Measurements from ENCODE around the gene DDIT4. TPM values are rescaled to one million over a fixed set of nuclear protein-coding genes. Genes with fewer than 3 reads are reported as not detected.
A peak's percentile ranks its signal among the peaks of the same experiment; 100 is the strongest.
"Not testable (repeated sequence)": the region's sequence is repeated elsewhere in the genome, so short reads cannot be mapped to it uniquely, and the experiment has no call there.

Gene DDIT4
- total and polyA plus RNA-seq, 3 experiments from 2014 or later = 144 to 183 (median 156) TPM

DNA sequence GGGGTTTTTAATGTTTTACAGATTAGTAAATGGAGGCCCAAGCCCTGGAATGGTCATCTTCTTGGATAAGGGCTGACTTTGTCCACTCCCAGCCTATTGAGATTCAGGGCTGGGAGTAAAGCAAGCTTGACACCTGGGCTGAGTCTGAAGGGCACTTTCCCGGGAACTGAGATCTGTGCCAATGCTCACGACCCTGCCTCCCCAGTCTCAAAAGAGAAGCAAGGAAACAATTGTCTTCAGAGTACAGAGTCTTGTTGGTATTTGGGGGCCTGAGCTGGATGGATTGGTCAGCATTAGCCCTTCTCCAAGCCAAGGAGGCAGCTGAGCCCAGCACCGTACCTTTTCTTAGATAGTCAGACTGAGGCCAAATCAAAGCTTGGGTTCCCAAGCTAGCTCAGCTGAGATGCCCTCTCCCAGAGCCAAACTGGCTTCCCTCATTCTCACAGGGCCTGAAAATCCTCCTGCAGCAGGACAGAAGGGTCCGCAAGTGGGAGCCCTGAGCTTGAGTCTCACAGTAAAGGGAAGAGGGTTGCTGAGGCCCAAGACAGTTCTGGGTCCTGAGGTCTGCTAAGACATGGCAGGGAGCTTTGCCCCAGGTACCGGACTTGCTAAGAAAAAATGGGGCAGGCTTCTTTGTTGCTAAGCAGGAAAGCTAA, 3.7 kb downstream of the DDIT4 start:
- H3K36me3 Mint-ChIP-seq = peaks cover 3 to 29% (median 5%) of the 10 kb centered on the region in 3 donors
- H3K4me1 Mint-ChIP-seq = peaks cover 24 to 41% (median 41%) of the 10 kb centered on the region in 3 donors
- peak overlapping the region; percentile 3 to 96 (median 90) for H3K27ac Mint-ChIP-seq
- Histone ChIP-seq H3K27me3 (ENCODE audit: insufficient read depth, low read length, poor library complexity, severe bottlenecking) (no peaks in the 10 kb centered on the region), H3K4me3 (ENCODE audit: low read length) (no peak overlapping the region), H3K4me1 (ENCODE audit: insufficient read depth, low read length) (peaks cover 28% of the 10 kb centered on the region), H3K9me3 (ENCODE audit: low read length) (no peaks in the 10 kb centered on the region), H3K27ac (ENCODE audit: low read depth, low read length) (peak overlapping the region; percentile 5), H3K36me3 (ENCODE audit: insufficient read depth, low read length) (peaks cover 15% of the 10 kb centered on the region)
- CTCF ChIA-PET = interaction anchor here (1.0 to 6.5 kb wide), 3 partner anchors 43 to 60 kb away, joined by 3 to 88 read pairs (median 5); no protein-coding TSS in a partner anchor
- H3K27me3 Mint-ChIP-seq = no peaks in the 10 kb centered on the region
- no peak for DNase-seq
- H3K9me3 Mint-ChIP-seq = no peaks in the 10 kb centered on the region
- H3K4me3 Mint-ChIP-seq = peak overlapping the region in 2 of 7 donors; percentile 27 to 98
- POLR2A ChIA-PET = interaction anchor here (0.6 to 0.9 kb wide), 2 partner anchors 17 to 20 kb away, joined by 3 read pairs; no protein-coding TSS in a partner anchor

DNA sequence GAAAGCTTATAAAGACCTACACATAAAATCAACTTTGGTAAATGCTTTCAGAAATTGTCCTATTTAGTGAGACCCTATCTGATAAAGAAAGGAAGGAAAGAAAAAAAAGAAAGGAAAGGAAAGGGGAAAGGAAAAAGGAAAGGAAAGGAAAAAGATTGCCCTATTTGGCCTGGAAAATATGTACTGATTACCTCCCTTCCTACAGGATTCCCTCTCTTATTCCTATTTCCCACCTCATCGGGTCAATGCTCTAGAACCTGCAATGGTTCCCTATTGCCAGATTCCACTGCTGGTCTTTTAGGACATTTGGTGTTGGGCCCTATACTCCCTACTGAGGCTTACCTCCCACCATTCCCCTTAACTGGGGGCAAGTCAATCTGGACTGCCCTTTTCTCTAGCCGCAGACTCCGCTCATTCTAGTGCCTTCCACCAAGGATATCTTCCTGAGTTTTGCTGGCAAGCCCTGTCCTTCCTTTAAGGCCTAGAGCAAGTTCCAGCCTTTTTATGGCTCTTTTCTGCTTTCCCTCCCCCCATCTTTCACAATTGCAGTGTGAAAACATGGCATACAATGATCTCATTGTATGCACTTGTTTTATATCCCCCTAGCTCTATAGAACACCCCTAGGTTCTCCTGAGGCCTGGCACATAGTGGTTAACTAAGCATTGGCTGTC, 4.4 kb downstream of the DDIT4 start:
- Histone ChIP-seq H3K27me3 (ENCODE audit: insufficient read depth, low read length, poor library complexity, severe bottlenecking) (no peaks in the 10 kb centered on the region), H3K36me3 (ENCODE audit: insufficient read depth, low read length) (peaks cover 15% of the 10 kb centered on the region), H3K27ac (ENCODE audit: low read depth, low read length) (no peak overlapping the region), H3K4me1 (ENCODE audit: insufficient read depth, low read length) (peaks cover 22% of the 10 kb centered on the region), H3K4me3 (ENCODE audit: low read length) (no peak overlapping the region), H3K9me3 (ENCODE audit: low read length) (no peaks in the 10 kb centered on the region)
- Mint-ChIP-seq H3K36me3 (peaks cover 3 to 29% (median 5%) of the 10 kb centered on the region in 3 donors), H3K27me3 (no peaks in the 10 kb centered on the region), H3K4me1 (peaks cover 22 to 38% (median 37%) of the 10 kb centered on the region in 3 donors), H3K27ac (peak overlapping the region in 7 of 8 donors; percentile 3 to 96 (median 69)), H3K4me3 (peak overlapping the region in 1 of 7 donors; percentile 98), H3K9me3 (no peaks in the 10 kb centered on the region)
- CTCF ChIA-PET = interaction anchor here (0.9 to 6.5 kb wide), 6 partner anchors 23 to 228 kb away, joined by 3 to 88 read pairs (median 4); no protein-coding TSS in a partner anchor
- no peak for DNase-seq
- POLR2A ChIA-PET = interaction anchor here (0.6 kb wide), 1 partner anchor 17 kb away, joined by 3 read pairs; no protein-coding TSS in a partner anchor

DNA sequence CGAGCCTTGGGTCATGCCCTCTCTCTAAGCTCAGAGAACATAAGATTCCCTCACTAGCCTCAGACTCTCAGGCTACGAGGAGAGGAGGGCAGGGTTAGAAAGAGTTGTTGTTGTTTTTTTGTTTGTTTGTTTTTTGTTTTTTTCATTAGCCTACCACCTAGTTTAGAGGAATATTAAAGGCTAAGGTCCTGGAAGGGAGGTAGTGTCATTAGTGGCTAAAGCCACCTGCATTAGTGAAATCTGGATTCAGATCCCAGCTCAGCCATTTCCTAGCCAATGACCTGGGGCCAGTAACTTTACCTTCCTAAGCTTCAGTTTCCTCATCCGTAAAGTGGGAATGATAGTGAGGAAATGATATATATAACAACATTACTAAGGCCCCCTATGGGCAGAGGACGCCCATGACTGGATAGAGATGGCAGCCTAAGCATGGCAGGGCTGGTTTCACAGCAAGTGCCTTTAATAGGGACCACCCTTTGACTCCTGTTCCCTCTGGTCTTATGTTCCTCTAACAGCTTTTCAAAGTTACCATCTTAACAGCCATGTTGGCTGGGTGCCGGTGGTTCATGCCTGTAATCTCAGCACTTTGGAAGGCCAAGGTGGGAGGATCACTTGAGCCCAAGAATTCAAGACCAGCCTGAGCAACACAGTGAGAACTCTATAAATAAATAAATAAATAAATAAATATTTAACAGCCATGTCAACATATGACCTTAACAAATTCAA, 5.1 kb downstream of the DDIT4 start:
- H3K27ac ChIP-seq (ENCODE audit: low read depth, low read length) = no peak overlapping the region
- Mint-ChIP-seq H3K27me3 (no peaks in the 10 kb centered on the region), H3K4me3 (peak overlapping the region in 1 of 7 donors; percentile 98), H3K9me3 (no peaks in the 10 kb centered on the region), H3K36me3 (peaks cover 3 to 25% (median 5%) of the 10 kb centered on the region in 3 donors), H3K4me1 (peaks cover 22 to 37% (median 35%) of the 10 kb centered on the region in 3 donors), H3K27ac (peak overlapping the region in 5 of 8 donors; percentile 3 to 96 (median 61))
- H3K36me3 ChIP-seq (ENCODE audit: insufficient read depth, low read length) = peaks cover 15% of the 10 kb centered on the region
- H3K4me3 ChIP-seq (ENCODE audit: low read length) = no peak overlapping the region
- POLR2A ChIA-PET = no interaction called here
- no peak for DNase-seq
- H3K27me3 ChIP-seq (ENCODE audit: insufficient read depth, low read length, poor library complexity, severe bottlenecking) = no peaks in the 10 kb centered on the region
- H3K4me1 ChIP-seq (ENCODE audit: insufficient read depth, low read length) = peaks cover 22% of the 10 kb centered on the region
- no peaks in the 10 kb centered on the region for H3K9me3 ChIP-seq (ENCODE audit: low read length)
- CTCF ChIA-PET = interaction anchor here (0.9 to 6.5 kb wide), 6 partner anchors 15 to 229 kb away, joined by 3 to 88 read pairs (median 4); no protein-coding TSS in a partner anchor

DNA sequence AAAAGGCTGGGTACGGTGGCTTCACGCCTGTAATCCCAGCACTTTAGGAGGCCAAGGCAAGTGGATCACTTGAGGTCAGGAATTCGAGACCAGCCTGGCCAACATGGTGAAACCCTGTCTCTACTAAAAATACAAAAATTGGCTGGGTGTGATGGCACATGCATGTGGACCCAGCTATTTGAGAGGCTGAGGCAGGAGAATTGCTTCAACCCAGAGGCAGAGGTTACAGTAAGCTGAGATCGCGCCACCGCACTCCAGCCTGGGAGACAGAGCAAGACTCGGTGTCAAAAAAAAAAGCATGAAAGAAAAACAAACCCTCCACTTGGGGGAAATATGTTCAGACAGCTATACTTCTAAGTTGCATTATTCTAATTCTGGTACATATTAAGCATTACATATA, 5.9 kb downstream of the DDIT4 start:
- peaks cover 24 to 40% (median 38%) of the 10 kb centered on the region in 3 donors for H3K4me1 Mint-ChIP-seq
- not testable (repeated sequence) for DNase-seq, H3K9me3 Mint-ChIP-seq

GRCh38 chr10:72283131-72283530, 9.4 kb downstream of the DDIT4 start:
- POLR2A ChIA-PET = no interaction called here
- no peaks in the 10 kb centered on the region for H3K9me3 ChIP-seq (ENCODE audit: low read length)
- H3K27ac Mint-ChIP-seq = peak overlapping the region in 3 of 8 donors; percentile 26 to 75 (median 63)
- H3K4me3 ChIP-seq (ENCODE audit: low read length) = no peak overlapping the region
- DNase-seq = no peak
- H3K27ac ChIP-seq (ENCODE audit: low read depth, low read length) = no peak overlapping the region
- no peaks in the 10 kb centered on the region for H3K27me3 ChIP-seq (ENCODE audit: insufficient read depth, low read length, poor library complexity, severe bottlenecking)
- H3K4me3 Mint-ChIP-seq = no peak overlapping the region
- CTCF ChIA-PET = interaction anchor here (1.1 to 6.0 kb wide), 2 partner anchors 9 to 44 kb away, joined by 3 to 33 read pairs; partner anchors contain the start of gene DDIT4
- no peaks in the 10 kb centered on the region for H3K36me3 ChIP-seq (ENCODE audit: insufficient read depth, low read length)
- H3K9me3 Mint-ChIP-seq = no peaks in the 10 kb centered on the region
- no peaks in the 10 kb centered on the region for H3K36me3 Mint-ChIP-seq
- H3K27me3 Mint-ChIP-seq = no peaks in the 10 kb centered on the region
- peaks cover 21 to 39% (median 34%) of the 10 kb centered on the region in 3 donors for H3K4me1 Mint-ChIP-seq
- peaks cover 23% of the 10 kb centered on the region for H3K4me1 ChIP-seq (ENCODE audit: insufficient read depth, low read length)

More for the DNA sequence above, 5.9 kb downstream of the DDIT4 start:
- CTCF ChIA-PET = interaction anchor here (0.9 to 3.1 kb wide), 5 partner anchors 9 to 59 kb away, joined by 3 to 15 read pairs (median 4); no protein-coding TSS in a partner anchor
- Histone ChIP-seq H3K4me1 (ENCODE audit: insufficient read depth, low read length) (peaks cover 22% of the 10 kb centered on the region), H3K36me3 (ENCODE audit: insufficient read depth, low read length) (peaks cover 13% of the 10 kb centered on the region)
- H3K27me3 ChIP-seq (ENCODE audit: insufficient read depth, low read length, poor library complexity, severe bottlenecking); POLR2A ChIA-PET; H3K9me3 ChIP-seq (ENCODE audit: low read length); H3K4me3 ChIP-seq (ENCODE audit: low read length); H3K27ac ChIP-seq (ENCODE audit: low read depth, low read length); H3K27me3 Mint-ChIP-seq; H3K4me3 Mint-ChIP-seq: not testable (repeated sequence)
- peak overlapping the region in 3 of 8 donors; percentile 63 to 77 (median 74) for H3K27ac Mint-ChIP-seq
- peaks cover 3 to 20% (median 5%) of the 10 kb centered on the region in 3 donors for H3K36me3 Mint-ChIP-seq

GRCh38 chr10:72285972-72286521, 12.3 kb downstream of the DDIT4 start:
- H3K4me3 ChIP-seq (ENCODE audit: low read length) = peak overlapping the region; percentile 11
- CTCF ChIA-PET = interaction anchor here (6.0 kb wide), 1 partner anchor 12 kb away, joined by 33 read pairs; the partner anchor contains the start of gene DDIT4
- Mint-ChIP-seq H3K9me3 (no peaks in the 10 kb centered on the region), H3K27ac (peak overlapping the region in 6 of 8 donors; percentile 52 to 85 (median 58)), H3K4me3 (no peak overlapping the region), H3K27me3 (no peaks in the 10 kb centered on the region), H3K36me3 (no peaks in the 10 kb centered on the region), H3K4me1 (peaks cover 26 to 39% (median 37%) of the 10 kb centered on the region in 3 donors)
- H3K36me3 ChIP-seq (ENCODE audit: insufficient read depth, low read length) = no peaks in the 10 kb centered on the region
- no peak for DNase-seq
- no peaks in the 10 kb centered on the region for H3K27me3 ChIP-seq (ENCODE audit: insufficient read depth, low read length, poor library complexity, severe bottlenecking)
- POLR2A ChIA-PET = no interaction called here
- peaks cover 27% of the 10 kb centered on the region for H3K4me1 ChIP-seq (ENCODE audit: insufficient read depth, low read length)
- no peaks in the 10 kb centered on the region for H3K9me3 ChIP-seq (ENCODE audit: low read length)
- H3K27ac ChIP-seq (ENCODE audit: low read depth, low read length) = no peak overlapping the region

DNA sequence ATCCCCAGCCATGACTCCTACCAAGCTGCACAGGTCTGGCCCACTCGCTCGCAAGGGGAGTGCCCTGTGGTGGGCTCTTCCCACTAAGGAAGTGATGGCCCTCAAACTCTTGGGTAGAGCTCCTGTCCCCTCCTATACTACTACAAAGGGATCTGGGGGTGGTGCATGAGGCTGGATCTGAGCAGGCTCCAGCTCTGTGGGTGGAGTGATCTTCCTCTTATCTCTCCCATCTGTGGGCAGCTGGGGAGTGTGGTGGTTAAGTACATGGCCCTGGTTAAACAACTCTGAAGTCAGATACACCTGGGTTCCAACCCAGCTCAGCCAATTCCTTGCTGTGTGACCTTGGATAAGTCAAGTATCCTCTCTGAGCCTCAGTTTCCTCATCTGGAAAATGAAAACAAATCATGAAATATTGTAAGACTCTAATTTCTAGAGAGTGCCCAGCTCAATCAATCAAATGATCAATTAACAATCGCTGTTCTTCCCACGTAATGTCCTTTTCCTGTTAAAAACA, 17.4 kb downstream of the DDIT4 start:
- H3K4me3 ChIP-seq (ENCODE audit: low read length) = no peak overlapping the region

More for the DNA sequence above, 17.4 kb downstream of the DDIT4 start:
- Histone ChIP-seq H3K27ac (ENCODE audit: low read depth, low read length) (peak overlapping the region; percentile 38), H3K36me3 (ENCODE audit: insufficient read depth, low read length) (no peaks in the 10 kb centered on the region), H3K27me3 (ENCODE audit: insufficient read depth, low read length, poor library complexity, severe bottlenecking) (no peaks in the 10 kb centered on the region), H3K9me3 (ENCODE audit: low read length) (no peaks in the 10 kb centered on the region), H3K4me1 (ENCODE audit: insufficient read depth, low read length) (peaks cover 62% of the 10 kb centered on the region)
- ChIA-PET CTCF (interaction anchor here (0.9 to 6.8 kb wide), 5 partner anchors 16 to 46 kb away, joined by 3 to 43 read pairs (median 6); partner anchors contain the start of gene DDIT4), POLR2A (interaction anchor here (0.7 to 0.9 kb wide), 2 partner anchors 16 to 28 kb away, joined by 3 to 5 read pairs; no protein-coding TSS in a partner anchor)
- Mint-ChIP-seq H3K27me3 (peaks cover 0 to 1% of the 10 kb centered on the region in 2 donors), H3K4me1 (peaks cover 41 to 65% (median 61%) of the 10 kb centered on the region in 3 donors), H3K27ac (peak overlapping the region in 5 of 8 donors; percentile 10 to 88 (median 75)), H3K36me3 (no peaks in the 10 kb centered on the region), H3K4me3 (peak overlapping the region in 1 of 7 donors; percentile 60), H3K9me3 (no peaks in the 10 kb centered on the region)
- DNase-seq = peak in 2 of 5 donors; percentile 40 to 43

All from CD8-positive, alpha-beta memory T cell (primary cell).